ENCODE results near the gene SHB.

Gene SHB

DNA sequence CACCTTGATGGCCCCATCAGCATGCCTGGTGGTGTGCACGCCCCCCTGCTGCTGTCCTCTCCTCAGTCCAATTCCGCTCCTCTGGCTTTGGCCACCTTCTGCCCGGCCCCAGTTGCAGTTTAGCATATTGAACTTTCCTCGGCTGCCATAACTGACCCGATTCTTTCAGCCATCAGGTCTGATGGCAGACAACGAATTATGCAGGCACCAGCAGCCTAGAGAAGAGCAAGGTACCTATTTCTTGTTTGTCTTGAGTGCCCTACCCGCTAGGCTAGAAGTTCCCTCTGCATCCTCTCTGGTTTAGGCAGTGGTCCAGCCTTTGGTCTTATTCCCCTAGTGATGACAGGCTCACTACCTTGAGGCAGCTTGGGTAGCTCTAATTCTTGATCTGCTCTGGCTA, 122.1 kb downstream of the SHB start:
- no peak for DNase-seq

GRCh38 chr9:37946041-37946440, 123.0 kb downstream of the SHB start:
- DNase-seq: no peak

GRCh38 chr9:37944671-37945481, 124.2 kb downstream of the SHB start:
- no peak for DNase-seq

- no peak for DNase-seq
Observed at GRCh38 chr9:37944266-37944650, 124.8 kb downstream of the SHB start.

- no peak for DNase-seq
Observed at GRCh38 chr9:37943345-37944265, 125.4 kb downstream of the SHB start.

- DNase-seq: no peak
Observed at GRCh38 chr9:37942621-37943344, 126.2 kb downstream of the SHB start.

DNA sequence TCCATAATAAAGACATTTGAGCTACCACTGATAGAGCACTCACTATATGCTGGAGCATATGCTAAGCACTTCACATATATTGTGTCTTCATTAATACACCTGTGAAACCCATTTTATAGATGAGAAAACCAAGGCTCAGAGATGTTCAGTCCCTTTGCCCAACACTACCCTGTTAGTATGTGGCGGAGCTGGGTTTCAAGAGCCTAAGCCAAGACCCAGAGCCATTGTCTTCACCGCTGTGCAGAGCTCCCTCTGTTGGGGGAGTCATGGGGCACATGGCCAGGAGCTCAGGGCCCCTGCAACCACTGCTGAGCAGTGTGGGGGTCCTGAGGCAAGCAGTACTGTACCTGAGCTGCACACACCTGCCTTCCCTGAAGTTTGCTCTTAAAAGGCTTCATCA, 127.8 kb downstream of the SHB start:
- DNase-seq: no peak

DNA sequence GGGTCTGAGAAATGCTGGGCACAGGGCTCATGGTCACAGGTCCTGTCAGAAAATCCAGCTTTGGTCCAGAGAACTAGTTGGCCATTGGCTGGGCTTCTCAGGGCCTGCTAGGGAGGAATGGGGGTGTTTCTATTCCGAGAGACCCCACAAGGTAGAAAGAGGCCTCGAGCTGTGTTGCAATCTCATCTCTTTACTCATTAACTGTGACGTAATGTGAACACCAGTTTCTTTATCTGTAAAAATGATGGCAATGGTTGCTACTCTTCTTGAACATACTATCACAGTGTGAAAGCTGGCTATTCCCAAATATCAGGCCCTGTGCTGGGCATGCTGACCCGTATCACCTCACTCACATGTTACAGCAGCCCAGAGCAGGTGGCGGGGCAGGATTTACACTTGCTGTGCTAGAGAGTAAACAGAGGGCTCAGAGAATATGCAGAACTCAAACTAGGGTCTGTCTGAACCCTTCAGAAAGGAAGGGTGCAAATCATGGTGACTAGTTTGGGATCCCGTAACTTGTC, 129.4 kb downstream of the SHB start:
- no peak for DNase-seq

DNA sequence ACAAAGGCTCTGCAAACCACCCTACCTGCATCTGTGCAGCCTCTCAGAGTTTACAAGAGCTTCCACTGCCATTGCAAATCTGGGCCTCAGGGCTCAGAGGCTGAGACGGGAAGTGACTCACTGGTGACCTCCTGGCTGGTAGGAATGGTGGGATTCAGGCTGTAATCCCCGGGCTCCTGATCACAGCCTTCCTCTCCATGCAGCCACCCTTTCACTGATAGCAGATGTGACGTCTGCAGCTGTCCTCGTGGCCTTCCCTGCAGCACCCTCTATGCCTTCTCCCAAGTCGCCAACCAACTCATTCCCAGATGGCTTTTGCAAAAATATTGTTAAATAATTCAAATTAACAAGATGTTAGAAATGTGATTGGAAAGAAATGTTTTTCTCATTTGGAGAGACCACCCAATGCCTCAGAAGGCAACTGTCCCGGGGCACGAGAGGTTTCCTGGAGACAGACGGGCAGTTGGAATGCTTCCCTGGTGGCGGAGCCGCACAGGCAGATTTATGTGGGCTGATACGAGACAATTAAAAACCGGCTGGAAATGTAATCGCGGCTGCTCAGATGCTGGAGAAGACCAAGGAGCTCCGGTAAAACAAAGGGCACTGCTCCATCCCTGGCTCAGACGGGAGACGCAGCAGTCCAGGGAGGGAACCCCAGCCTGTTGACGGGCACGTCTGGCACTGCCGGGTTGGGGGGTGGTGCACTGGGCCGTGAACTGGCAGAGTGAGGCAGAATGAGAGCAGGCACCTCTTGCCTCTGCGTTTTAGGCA, 130.7 kb downstream of the SHB start:
- DNase-seq: no peak

- DNase-seq: no peak
Observed at GRCh38 chr9:37937366-37937765, 131.7 kb downstream of the SHB start.

DNA sequence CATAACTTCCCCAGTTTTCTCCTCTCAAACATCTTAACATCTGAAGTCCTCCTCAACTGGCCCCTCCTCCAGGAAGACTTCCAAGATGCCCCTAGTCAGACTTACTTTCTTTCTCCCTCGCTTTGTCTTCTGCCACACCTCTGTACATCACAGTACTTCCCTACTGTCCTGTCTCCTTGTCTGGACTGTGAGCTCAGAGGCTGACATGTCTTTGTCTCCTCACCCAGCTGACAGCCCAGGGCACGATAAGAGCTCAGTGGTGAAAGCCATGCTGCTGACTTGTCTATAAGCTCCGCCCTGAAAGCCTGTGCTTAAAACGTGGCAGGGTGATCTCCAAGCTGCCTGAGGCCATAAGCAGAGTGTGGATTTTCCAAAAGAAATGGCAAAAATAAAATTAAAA, 132.1 kb downstream of the SHB start:
- no peak for DNase-seq

DNA sequence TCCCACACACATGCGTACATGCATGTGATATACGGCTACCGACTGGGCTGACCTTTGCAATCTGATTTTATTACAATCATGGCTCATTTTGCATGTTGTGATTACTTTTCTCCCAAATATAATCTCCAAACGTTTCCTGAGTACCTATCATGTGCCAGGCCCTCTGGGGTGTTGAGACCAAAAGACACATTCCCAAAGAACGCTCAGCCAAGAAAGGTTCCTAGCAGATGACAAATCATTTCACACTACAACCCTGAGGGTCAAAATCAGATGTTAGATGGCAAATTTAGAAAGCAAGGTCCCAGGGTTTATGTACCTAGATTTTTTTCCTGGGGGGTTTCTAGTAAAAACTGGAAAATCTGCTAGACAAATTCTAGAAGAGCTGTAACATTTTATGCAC, 132.7 kb downstream of the SHB start:
- DNase-seq: no peak

- no peak for DNase-seq
Observed at GRCh38 chr9:37935096-37935495, 133.9 kb downstream of the SHB start.

DNA sequence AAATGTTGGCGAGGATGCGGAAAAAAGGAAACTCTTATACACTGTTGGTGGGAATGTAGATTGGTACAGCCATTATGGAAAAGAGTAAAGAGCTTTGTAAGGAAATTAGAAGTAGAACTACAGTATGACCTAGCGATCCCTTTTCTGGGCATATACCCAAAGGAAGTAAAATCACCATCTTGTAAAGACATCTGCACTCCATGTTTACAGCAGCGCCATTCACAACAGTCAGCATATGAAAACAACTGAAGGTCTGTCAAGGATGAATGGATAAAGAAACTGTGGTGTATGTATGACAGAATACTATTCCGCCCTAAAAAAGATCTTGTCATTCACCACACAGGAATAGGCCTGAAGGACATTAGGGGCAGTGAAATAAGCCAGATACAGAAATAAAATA, 137.4 kb downstream of the SHB start:
- no peak for DNase-seq

GRCh38 chr9:37929441-37929895, 139.6 kb downstream of the SHB start:
- no peak for DNase-seq

DNA sequence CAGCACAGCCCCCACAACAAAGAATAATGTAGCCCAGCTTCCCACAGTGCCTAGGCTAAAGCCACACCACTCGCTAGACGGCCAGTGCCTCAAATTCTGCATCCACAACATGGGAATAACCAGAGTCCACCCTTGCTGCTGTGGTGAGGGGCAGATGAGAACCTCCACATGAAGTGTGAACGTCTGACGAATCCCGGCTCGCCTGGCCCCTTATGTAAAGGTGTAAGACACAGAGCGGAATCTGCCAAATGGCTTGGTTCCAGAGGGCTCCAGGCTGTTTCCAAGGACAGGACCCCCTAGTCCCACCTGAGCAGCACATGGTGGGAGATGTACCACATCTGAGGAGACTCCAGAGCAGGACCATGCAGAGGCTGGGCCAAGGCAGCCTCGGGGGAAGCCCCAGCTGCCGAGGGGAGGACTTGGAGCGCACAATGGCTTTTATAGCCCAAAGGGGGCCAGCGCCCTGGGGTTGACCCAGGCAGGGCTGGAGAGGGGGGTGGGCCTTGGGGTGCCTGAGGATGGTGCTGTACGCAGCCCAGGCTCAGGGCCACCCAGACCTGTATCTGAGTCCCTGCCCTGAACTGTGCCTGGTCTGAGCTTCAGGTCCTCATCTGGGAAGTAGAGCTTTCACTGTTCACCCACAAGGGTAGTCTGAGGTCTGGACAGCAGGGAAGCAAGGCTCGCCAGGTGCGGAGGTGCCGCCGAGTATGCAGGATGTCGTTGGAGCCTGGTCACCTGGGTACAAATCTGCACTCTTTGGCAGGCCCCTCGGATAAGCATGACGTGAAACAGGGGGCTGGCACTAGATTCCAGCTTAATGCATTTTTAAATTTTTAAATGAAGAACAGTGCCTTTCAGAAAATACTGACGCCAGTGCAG, 140.2 kb downstream of the SHB start:
- no peak for DNase-seq

DNA sequence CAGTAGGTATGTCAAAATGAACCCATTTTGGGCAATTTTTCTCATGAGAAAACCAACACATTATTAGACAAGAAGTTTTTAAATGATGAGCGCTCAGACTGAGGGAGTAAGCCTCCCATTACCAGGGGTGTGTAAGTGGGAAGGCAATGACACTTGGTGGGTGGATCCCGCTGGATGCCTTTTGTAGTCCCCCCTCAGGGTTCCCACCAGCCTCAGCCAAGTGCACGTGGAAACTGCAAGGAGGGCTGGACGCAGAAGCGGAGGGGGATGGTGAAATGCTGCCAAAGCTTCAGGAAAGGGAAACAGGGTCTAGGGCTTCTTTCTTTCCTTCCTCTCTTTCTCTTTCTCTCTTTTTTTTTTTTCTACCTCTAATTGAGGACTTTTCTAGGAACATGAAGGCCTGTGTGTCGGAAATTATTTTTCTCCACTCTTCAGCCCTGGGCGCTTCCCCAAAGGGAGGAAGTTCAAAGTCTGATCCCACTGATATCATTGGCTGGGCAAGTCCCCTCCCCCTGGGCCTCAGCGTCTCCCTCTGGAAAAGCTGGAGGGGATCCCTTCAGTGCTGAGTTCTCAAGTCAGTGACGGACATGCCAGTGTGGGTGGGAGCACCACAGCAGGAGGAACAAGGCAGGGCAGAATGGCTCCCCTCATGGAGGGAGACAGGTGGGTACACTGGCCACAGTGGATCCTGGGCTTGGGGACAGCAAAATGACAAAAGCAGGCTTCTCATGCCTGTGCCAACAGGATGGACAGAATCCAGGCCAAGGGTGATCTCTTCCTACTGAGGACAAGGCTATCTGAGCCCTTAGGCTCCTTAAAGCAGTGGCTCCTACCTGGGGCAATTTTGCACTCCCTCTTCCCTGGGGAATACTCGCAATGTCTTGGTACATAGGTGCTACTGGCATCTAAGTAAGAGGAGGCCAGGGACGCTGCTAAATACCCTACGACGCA, 141.2 kb downstream of the SHB start:
- no peak for DNase-seq

DNA sequence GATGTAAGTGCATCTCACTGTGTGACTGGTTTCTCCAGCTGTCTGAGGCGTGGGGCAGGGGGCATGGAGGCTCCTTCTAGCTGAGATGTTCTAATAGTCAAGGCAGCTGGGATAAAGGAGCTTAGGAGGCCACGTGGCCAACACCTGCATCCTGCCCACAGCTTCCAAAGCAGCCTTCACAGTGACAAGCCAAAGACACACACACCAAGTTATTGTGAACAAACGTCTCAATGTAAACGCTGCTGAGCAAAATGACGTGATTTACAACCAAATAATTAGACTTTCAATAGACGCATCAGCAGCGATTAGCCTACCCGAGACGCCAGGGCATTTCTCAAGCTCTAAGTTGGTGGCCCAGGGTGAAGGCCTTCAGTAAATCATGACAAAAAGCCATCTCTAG, 141.9 kb downstream of the SHB start:
- no peak for DNase-seq

- DNase-seq: no peak
Observed at GRCh38 chr9:37926737-37927118, 142.3 kb downstream of the SHB start.

Data from NCI-H187 treated with DMSO at 0.1 percent for 48 hours (cell line).